A204.1 (cell line): ENCODE measurements around the gene SMURF2.

Experiments used
- FAIRE-seq: peaks from 2 replicates; lab custom pipeline; 2012; peaks lifted over from hg19 to GRCh38; lab: Jason Lieb, UNC

The SMURF2 gene

GRCh38 chr17:64502021-64502420 lies 160.1 kb downstream of the SMURF2 start:
- FAIRE-seq: no peak

GRCh38 chr17:64500862-64501765 lies 161.0 kb downstream of the SMURF2 start:
- no peak for FAIRE-seq

- FAIRE-seq: no peak
Observed at GRCh38 chr17:64500487-64500859, 161.6 kb downstream of the SMURF2 start.

- no peak for FAIRE-seq
Observed at GRCh38 chr17:64499805-64500486, 162.2 kb downstream of the SMURF2 start.

- no peak for FAIRE-seq
Observed at GRCh38 chr17:64498308-64499203, 163.6 kb downstream of the SMURF2 start.

- FAIRE-seq: no peak
Observed at GRCh38 chr17:64497565-64498035, 164.5 kb downstream of the SMURF2 start.

GRCh38 chr17:64496786-64497564 lies 165.1 kb downstream of the SMURF2 start, which contains the start of gene POLG2:
Gene POLG2 (minus strand): TSS chr17:64497054. CDS start chr17:64496968, 86 bp downstream.
- no peak for FAIRE-seq

GRCh38 chr17:64496348-64496785 lies 165.7 kb downstream of the SMURF2 start:
- FAIRE-seq: no peak
